Smooth muscle cell (in vitro differentiated cells): ENCODE results near the gene DDX47. TPM values are rescaled to one million over a fixed set of nuclear protein-coding genes. Genes with fewer than 3 reads are reported as not detected.

ENCODE experiments used
- DNase-seq: peaks from one replicate; lab custom pipeline; 2025; ENCODE audit not compliant: unreplicated experiment; lab: John Stamatoyannopoulos, UW
- H2AFZ ChIP-seq: fragments of 200-600 bp; sonication (generic); 2 replicates; pipeline ENCODE4 v1.6.0; 2016; ENCODE audit warnings: antibody characterized with exemption, low read depth, mild to moderate bottlenecking
- H3F3A ChIP-seq: fragments of 200-600 bp; sonication (generic); 2 replicates; pipeline ENCODE4 v1.6.0; 2017; ENCODE audit warnings: antibody characterized with exemption, low read depth
- H3K27ac ChIP-seq: fragments of 200-600 bp; sonication (generic); 2 replicates; pipeline ENCODE4 v1.5.1; 2016; ENCODE audit warnings: low read depth, mild to moderate bottlenecking
- H3K27me3 ChIP-seq: fragments of 200-600 bp; sonication (generic); 2 replicates; pipeline ENCODE4 v1.6.1; 2016; ENCODE audit warnings: low read depth, mild to moderate bottlenecking
- H3K36me3 ChIP-seq: fragments of 200-600 bp; sonication (generic); 2 replicates; pipeline ENCODE4 v1.5.1; 2016; ENCODE audit warnings: low read depth
- H3K4me1 ChIP-seq: fragments of 200-600 bp; sonication (generic); 2 replicates; pipeline ENCODE4 v1.5.1; 2016; ENCODE audit warnings: low read depth
- H3K4me2 ChIP-seq: fragments of 200-600 bp; sonication (generic); 2 replicates; pipeline ENCODE4 v1.6.0; 2016; ENCODE audit warnings: mild to moderate bottlenecking
- H3K4me3 ChIP-seq: fragments of 200-600 bp; sonication (generic); 2 replicates; pipeline ENCODE4 v1.5.1; 2016; ENCODE audit warnings: mild to moderate bottlenecking
- H3K79me2 ChIP-seq: fragments of 200-600 bp; sonication (generic); 2 replicates; pipeline ENCODE4 v1.6.0; 2016; ENCODE audit warnings: low read depth, mild to moderate bottlenecking
- H3K9ac ChIP-seq: fragments of 200-600 bp; sonication (generic); 2 replicates; pipeline ENCODE4 v1.6.0; 2016; ENCODE audit warnings: low read depth
- H3K9me3 ChIP-seq: fragments of 200-600 bp; sonication (generic); replicated peaks from 2 replicates; pipeline ENCODE4 v1.5.1; 2016; ENCODE audit warnings: low read depth
- H4K20me1 ChIP-seq: fragments of 200-600 bp; sonication (generic); 2 replicates; pipeline ENCODE4 v1.6.0; 2016; ENCODE audit warnings: low read depth
- whole genome bisulfite sequencing: methylation state at CpG from one replicate; pipeline ENCODE4 v1.1.7; 2016; ENCODE audit warnings: low lambda C conversion rate; 5-methylcytosine and 5-hydroxymethylcytosine counted together
- polyA plus RNA-seq: library from polyadenylated mRNA; unstranded; fragments of >200 nt; fragmentation: Nextera tagmentation; extraction: Ambion mirVana; gene quantifications from 2 replicates; pipeline ENCODE4 v1.2.1, GENCODE V29; 2016
- total RNA-seq: library from RNA; depleted of rRNA; stranded (reverse); fragments of >200 nt; gene quantifications from 2 replicates; pipeline ENCODE4 v1.2.3, GENCODE V29; 2014
- TF ChIP-seq, protein P1 (sequence below): fragments of 200-600 bp; sonication (generic); IDR thresholded peaks from 2 replicates; pipeline ENCODE4 v1.5.1; 2017; ENCODE audit warnings: borderline replicate concordance, mild to moderate bottlenecking, antibody characterized with exemption; ENCODE audit not compliant: insufficient read depth, poor library complexity, severe bottlenecking

Gene DDX47
- total and polyA plus RNA-seq, 2 experiments from 2014 or later = 61.8 to 95.6 TPM

DNA sequence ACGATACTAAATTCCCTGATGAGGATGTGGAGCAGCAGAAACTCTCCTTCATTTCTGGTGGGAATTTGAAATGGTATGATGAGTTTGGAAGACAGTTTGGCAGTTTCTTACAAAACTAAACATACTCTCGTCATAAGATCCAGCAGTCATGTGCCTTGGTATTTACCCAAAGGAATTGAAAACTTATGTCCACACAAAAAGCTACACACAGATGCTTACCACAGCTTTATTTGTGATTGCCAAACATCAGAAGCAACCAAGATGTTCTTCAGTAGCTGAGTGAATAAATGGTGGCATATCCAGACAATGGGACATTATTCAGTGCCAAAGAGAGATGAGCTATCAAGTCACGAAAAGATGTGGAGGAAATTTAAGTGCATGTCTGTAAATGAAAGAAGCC, 38.4 kb upstream of the DDX47 start:
- Histone ChIP-seq H3K27me3 (no peaks in the 10 kb centered on the region), H3K4me3 (no peak overlapping the region), H3K9ac (no peak overlapping the region), H3K4me2 (no peak overlapping the region), H3K9me3 (no peaks in the 10 kb centered on the region), H3K27ac (no peak overlapping the region), H3K4me1 (no peaks in the 10 kb centered on the region), H2AFZ (no peak overlapping the region), H4K20me1 (no peaks in the 10 kb centered on the region), H3K36me3 (no peaks in the 10 kb centered on the region), H3K79me2 (no peaks in the 10 kb centered on the region), H3F3A (no peaks in the 10 kb centered on the region)
- TF ChIP-seq, protein P1, sequence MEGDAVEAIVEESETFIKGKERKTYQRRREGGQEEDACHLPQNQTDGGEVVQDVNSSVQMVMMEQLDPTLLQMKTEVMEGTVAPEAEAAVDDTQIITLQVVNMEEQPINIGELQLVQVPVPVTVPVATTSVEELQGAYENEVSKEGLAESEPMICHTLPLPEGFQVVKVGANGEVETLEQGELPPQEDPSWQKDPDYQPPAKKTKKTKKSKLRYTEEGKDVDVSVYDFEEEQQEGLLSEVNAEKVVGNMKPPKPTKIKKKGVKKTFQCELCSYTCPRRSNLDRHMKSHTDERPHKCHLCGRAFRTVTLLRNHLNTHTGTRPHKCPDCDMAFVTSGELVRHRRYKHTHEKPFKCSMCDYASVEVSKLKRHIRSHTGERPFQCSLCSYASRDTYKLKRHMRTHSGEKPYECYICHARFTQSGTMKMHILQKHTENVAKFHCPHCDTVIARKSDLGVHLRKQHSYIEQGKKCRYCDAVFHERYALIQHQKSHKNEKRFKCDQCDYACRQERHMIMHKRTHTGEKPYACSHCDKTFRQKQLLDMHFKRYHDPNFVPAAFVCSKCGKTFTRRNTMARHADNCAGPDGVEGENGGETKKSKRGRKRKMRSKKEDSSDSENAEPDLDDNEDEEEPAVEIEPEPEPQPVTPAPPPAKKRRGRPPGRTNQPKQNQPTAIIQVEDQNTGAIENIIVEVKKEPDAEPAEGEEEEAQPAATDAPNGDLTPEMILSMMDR = no peak
- no peak for DNase-seq
- 94% methylated on average over 3 of the region's 3 CpGs for WGBS

DNA sequence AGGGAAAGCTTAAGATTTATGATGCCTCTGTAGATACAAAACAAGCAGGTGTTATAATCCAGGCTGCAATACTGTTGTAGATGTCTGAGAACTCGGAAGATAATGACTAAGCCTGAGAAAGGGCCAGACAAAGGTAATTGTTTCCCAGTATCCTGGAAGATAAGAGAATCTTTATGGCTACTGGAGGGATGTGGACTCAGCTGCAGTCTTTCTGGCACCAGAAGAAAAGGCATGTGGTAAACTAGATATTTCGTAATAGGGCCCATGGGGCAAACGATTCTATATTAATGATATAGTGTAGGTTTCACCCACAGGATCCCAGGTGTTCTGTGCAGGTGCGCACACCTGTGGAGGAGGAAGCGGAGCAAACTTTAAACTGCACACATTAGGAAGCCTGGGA, 36.9 kb upstream of the DDX47 start:
- Histone ChIP-seq H3K9me3 (no peaks in the 10 kb centered on the region), H3F3A (no peaks in the 10 kb centered on the region), H3K9ac (no peak overlapping the region), H4K20me1 (no peaks in the 10 kb centered on the region), H3K79me2 (no peaks in the 10 kb centered on the region), H3K4me1 (no peaks in the 10 kb centered on the region), H3K4me3 (no peak overlapping the region), H3K4me2 (no peak overlapping the region), H3K27ac (no peak overlapping the region), H2AFZ (no peak overlapping the region), H3K36me3 (no peaks in the 10 kb centered on the region), H3K27me3 (no peaks in the 10 kb centered on the region)
- WGBS = 71% methylated on average over 5 of the region's 5 CpGs
- TF ChIP-seq, protein P1 = no peak
- no peak for DNase-seq

- no peak for DNase-seq
- Histone ChIP-seq H3K27me3 (no peaks in the 10 kb centered on the region), H3K4me2 (no peak overlapping the region), H2AFZ (no peak overlapping the region), H3K9ac (no peak overlapping the region), H3K27ac (no peak overlapping the region), H3K4me1 (no peaks in the 10 kb centered on the region), H3K36me3 (no peaks in the 10 kb centered on the region), H3K9me3 (no peaks in the 10 kb centered on the region), H3K4me3 (no peak overlapping the region), H3F3A (no peaks in the 10 kb centered on the region), H4K20me1 (no peaks in the 10 kb centered on the region), H3K79me2 (no peaks in the 10 kb centered on the region)
- TF ChIP-seq, protein P1 = no peak
- WGBS = 80% methylated on average over 3 of the region's 3 CpGs
Measured at GRCh38 chr12:12777092-12777491, 36.1 kb upstream of the DDX47 start.

- Histone ChIP-seq H3K79me2 (no peaks in the 10 kb centered on the region), H3K4me3 (no peak overlapping the region), H3K4me2 (no peak overlapping the region), H3F3A (no peaks in the 10 kb centered on the region), H3K36me3 (no peaks in the 10 kb centered on the region), H3K9me3 (no peaks in the 10 kb centered on the region), H2AFZ (no peak overlapping the region), H3K9ac (no peak overlapping the region), H3K4me1 (no peaks in the 10 kb centered on the region), H3K27me3 (no peaks in the 10 kb centered on the region), H4K20me1 (no peaks in the 10 kb centered on the region), H3K27ac (no peak overlapping the region)
- TF ChIP-seq, protein P1 = no peak
- WGBS = 95% methylated on average over 2 of the region's 2 CpGs
- DNase-seq = no peak
Measured at GRCh38 chr12:12779007-12779406, 34.1 kb upstream of the DDX47 start.
